PFSK-1 (cell line): ENCODE measurements around the gene PCDHB9.
"Not testable (repeated sequence)": the region's sequence is repeated elsewhere in the genome, so short reads cannot be mapped to it uniquely, and the experiment has no call there.

Source experiments
- FOXP2 ChIP-seq: optimal IDR thresholded peaks from 2 replicates; pipeline ENCODE3; 2011; ENCODE audit warnings: borderline replicate concordance, control low read depth, inconsistent platforms; ENCODE audit not compliant: insufficient read depth; ENCODE audit errors: extremely low read length, extremely low read depth
- POLR2AphosphoS5 ChIP-seq: IDR thresholded peaks from 2 replicates; pipeline ENCODE4 v1.6.1; 2012; ENCODE audit warnings: low read depth, mild to moderate bottlenecking, control low read depth, low read length, moderate library complexity
- SIN3A ChIP-seq: IDR thresholded peaks from 2 replicates; pipeline ENCODE4 v1.6.1; 2012; ENCODE audit warnings: mild to moderate bottlenecking, low read length, moderate library complexity, borderline replicate concordance; ENCODE audit not compliant: insufficient read depth
- TAF1 ChIP-seq: IDR thresholded peaks from 2 replicates; pipeline ENCODE4 v1.6.1; 2012; ENCODE audit warnings: low read length, control low read depth, borderline replicate concordance; ENCODE audit not compliant: insufficient read depth
- TF ChIP-seq, protein P1 (sequence below), 2 experiments: IDR thresholded peaks; 2 replicates each; pipeline versions ENCODE4 v1.6.1 to v1.8.0; 2011 to 2012; ENCODE audit warnings: low read depth in 2 of 2, low read length in 2 of 2, control low read depth in 1 of 2, inconsistent platforms in 1 of 2, mild to moderate bottlenecking in 1 of 2, moderate library complexity in 1 of 2; ENCODE audit not compliant: insufficient read depth in 1 of 2

The PCDHB9 gene

DNA sequence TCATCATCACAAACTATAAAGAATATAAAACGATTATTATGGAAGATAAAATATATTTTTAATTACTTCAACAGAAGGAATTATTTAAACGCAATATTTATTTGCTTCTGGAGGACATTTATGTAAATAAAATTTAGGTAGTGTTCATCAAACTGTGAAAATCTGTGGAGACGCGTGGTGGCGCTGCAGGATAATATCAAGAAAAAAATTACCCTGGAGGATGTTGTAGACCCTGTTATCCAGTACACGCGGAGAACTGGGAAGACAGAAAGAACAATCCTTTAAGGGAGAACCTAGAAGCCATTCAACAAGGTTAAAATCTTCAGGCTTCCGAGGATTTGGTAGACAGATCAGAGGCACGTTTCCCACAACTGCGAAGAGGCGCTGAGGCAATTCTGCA is 21.5 kb downstream of the PCDHB9 start, which contains the start of gene PCDHB12:
Gene PCDHB12, plus strand, starts transcription at position 242 of the 400 bp plus-strand sequence. CDS start 189 bp downstream, outside the sequence.
- TF ChIP-seq POLR2AphosphoS5 (no peak), FOXP2 (no peak), SIN3A (no peak), TAF1 (no peak)
- TF ChIP-seq, protein P1, sequence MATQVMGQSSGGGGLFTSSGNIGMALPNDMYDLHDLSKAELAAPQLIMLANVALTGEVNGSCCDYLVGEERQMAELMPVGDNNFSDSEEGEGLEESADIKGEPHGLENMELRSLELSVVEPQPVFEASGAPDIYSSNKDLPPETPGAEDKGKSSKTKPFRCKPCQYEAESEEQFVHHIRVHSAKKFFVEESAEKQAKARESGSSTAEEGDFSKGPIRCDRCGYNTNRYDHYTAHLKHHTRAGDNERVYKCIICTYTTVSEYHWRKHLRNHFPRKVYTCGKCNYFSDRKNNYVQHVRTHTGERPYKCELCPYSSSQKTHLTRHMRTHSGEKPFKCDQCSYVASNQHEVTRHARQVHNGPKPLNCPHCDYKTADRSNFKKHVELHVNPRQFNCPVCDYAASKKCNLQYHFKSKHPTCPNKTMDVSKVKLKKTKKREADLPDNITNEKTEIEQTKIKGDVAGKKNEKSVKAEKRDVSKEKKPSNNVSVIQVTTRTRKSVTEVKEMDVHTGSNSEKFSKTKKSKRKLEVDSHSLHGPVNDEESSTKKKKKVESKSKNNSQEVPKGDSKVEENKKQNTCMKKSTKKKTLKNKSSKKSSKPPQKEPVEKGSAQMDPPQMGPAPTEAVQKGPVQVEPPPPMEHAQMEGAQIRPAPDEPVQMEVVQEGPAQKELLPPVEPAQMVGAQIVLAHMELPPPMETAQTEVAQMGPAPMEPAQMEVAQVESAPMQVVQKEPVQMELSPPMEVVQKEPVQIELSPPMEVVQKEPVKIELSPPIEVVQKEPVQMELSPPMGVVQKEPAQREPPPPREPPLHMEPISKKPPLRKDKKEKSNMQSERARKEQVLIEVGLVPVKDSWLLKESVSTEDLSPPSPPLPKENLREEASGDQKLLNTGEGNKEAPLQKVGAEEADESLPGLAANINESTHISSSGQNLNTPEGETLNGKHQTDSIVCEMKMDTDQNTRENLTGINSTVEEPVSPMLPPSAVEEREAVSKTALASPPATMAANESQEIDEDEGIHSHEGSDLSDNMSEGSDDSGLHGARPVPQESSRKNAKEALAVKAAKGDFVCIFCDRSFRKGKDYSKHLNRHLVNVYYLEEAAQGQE (IDR thresholded peaks at IDR 0.05; ENCODE audit: insufficient read depth in 1 of 2, low read depth in 2 of 2, low read length in 2 of 2): no peak

GRCh38 chr5:141213656-141214339 is 26.8 kb downstream of the PCDHB9 start, which contains the start of gene PCDHB13:
Gene PCDHB13, plus strand, starts transcription at chr5:141213919. Its CDS starts 205 bp downstream, at chr5:141214124.
- not testable (repeated sequence) for TF ChIP-seq POLR2AphosphoS5, TAF1, SIN3A

- TF ChIP-seq SIN3A (no peak), FOXP2 (no peak), TAF1 (no peak), POLR2AphosphoS5 (no peak)
- TF ChIP-seq, protein P1 (IDR thresholded peaks at IDR 0.05; ENCODE audit: insufficient read depth in 1 of 2, low read depth in 2 of 2, low read length in 2 of 2): no peak
Observed at GRCh38 chr5:141223112-141223783, 36.3 kb downstream of the PCDHB9 start, which contains the start of gene PCDHB14. Gene PCDHB14, plus strand, starts transcription at chr5:141223343. Its CDS starts 163 bp downstream, at chr5:141223506.

DNA sequence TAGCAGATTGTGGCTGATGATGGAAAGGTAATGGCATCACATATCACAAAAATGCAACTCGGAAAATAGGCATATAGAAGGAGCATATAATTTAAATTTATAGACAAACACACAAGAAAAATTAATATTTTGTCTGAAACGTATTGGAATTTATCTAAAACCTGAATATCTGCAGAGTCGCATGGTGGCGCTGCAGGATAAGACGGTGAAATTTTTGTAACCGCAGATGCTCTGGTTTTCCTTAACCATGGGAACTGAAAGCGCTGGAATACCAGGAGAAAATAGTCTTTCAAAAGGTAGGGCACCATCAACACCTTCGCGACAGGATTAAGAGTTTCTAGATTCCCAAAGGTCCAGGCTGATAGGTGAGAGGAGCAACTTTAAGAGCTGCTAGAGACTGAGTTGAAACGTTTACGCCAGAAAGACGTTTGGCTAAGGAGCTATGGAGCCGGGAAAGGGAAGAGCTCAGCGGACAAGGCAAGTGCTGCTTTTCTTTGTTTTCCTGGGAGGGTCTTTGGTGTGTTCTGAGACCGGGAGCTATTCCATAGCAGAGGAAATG is 47.2 kb downstream of the PCDHB9 start:
- TF ChIP-seq POLR2AphosphoS5 (no peak), TAF1 (no peak), SIN3A (no peak), FOXP2 (no peak)
- TF ChIP-seq, protein P1 (IDR thresholded peaks at IDR 0.05; ENCODE audit: insufficient read depth in 1 of 2, low read depth in 2 of 2, low read length in 2 of 2): no peak

DNA sequence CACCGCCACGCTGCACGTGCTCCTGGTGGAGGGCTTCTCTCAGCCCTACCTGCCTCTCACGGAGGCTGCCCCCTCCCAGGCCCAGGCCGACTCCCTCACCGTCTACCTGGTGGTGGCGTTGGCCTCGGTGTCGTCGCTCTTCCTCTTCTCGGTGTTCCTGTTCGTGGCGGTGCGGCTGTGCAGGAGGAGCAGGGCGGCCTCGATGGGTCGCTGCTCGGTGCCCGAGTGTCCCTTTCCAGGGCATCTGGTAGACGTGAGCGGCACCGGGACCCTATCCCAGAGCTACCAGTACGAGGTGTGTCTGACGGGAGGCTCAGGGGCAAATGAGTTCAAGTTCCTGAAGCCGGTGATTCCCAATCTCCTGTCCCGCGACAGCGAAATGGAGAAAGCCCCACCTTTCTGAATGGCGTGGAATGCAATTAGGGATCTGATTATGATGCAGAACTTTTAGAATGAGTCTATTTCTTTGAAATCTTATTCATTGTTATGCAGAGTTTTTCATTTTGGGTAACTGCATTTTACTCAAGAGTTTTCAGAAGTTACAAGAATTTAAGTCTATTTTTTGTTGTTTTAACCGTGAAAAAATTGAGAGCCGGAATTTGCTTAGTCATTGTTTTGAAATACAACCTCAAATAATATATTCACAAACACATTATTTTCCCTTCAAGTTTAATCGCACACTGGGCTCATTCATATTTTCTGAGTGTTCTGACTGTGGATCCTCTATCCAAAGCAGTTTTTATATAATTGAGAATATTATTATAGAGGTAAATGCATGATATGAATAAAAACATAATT is 49.8 kb downstream of the PCDHB9 start:
- TF ChIP-seq, protein P1 (IDR thresholded peaks at IDR 0.05; ENCODE audit: insufficient read depth in 1 of 2, low read depth in 2 of 2, low read length in 2 of 2): no peak
- TF ChIP-seq POLR2AphosphoS5 (no peak), TAF1 (no peak), FOXP2 (no peak), SIN3A (no peak)
